Transverse colon (tissue), 4 donors: ENCODE data around the gene CEP152. TPM values are rescaled to one million over a fixed set of nuclear protein-coding genes. Genes with fewer than 3 reads are reported as not detected.

Experiments
- DNase-seq: peaks from one replicate; pipeline ENCODE4 v3.0.0-alpha.2; 2019
- H3K27ac ChIP-seq, 4 donors: fragments of 200-600 bp; sonication (generic); 2 replicates each; pipeline ENCODE4 v1.5.1; 2016 to 2018; ENCODE audit warnings: inconsistent platforms in 4 of 4
- H3K27me3 ChIP-seq: fragments of 200-600 bp; sonication (generic); 2 replicates; pipeline ENCODE4 v1.5.1; 2017; ENCODE audit warnings: inconsistent platforms
- H3K36me3 ChIP-seq, 4 donors: fragments of 200-600 bp; sonication (generic); 2 replicates each; pipeline ENCODE4 v1.5.1; 2017 to 2019; ENCODE audit warnings: inconsistent platforms in 4 of 4
- H3K4me1 ChIP-seq, 4 donors: fragments of 200-600 bp; sonication (generic); 2 replicates each; pipeline ENCODE4 v1.5.1; 2017 to 2020; ENCODE audit warnings: inconsistent platforms in 4 of 4
- H3K4me3 ChIP-seq, 4 donors: fragments of 200-600 bp; sonication (generic); 1 replicate in 1 of 4; 2 replicates in 3 of 4; pipeline versions ENCODE4 v1.5.1 to v1.6.1; 2017 to 2019; ENCODE audit warnings: inconsistent platforms in 4 of 4
- H3K9me3 ChIP-seq, 2 donors: fragments of 200-600 bp; sonication (generic); 2 replicates each; pipeline ENCODE4 v1.5.1; 2017 to 2019; ENCODE audit warnings: inconsistent platforms in 2 of 2
- EP300 ChIP-seq: sonication (generic); formaldehyde crosslinking; IDR thresholded peaks from one replicate; pipeline ENCODE4 v1.6.1; 2017; ENCODE audit warnings: antibody characterized with exemption, low read depth
- POLR2A ChIP-seq: fragments of 450-650 bp; IDR thresholded peaks from one replicate; pipeline ENCODE4 v1.6.1; 2016; ENCODE audit warnings: antibody characterized with exemption, mild to moderate bottlenecking, moderate library complexity
- POLR2AphosphoS5 ChIP-seq, 3 donors: sonication (generic); formaldehyde crosslinking; IDR thresholded peaks; one replicate each; pipeline ENCODE4 v1.6.1; 2016; ENCODE audit warnings: antibody characterized with exemption in 3 of 3
- WGBS, 2 donors: methylation state at CpG; one replicate each; pipeline ENCODE4 v1.1.5; 2018; ENCODE audit warnings: low coverage in 1 of 2; 5-methylcytosine and 5-hydroxymethylcytosine counted together
- in situ Hi-C, 4 donors: fragments of 200-750 bp; cut with MboI; loops; one replicate each; pipeline versions ENCODE4 v1.15.0 to v1.15.1; 2017; ENCODE audit warnings: low sequenced_read_pairs in 3 of 4, low pct_ligation_motif_present in 1 of 4, low pct_unique_long_range_greater_than_20kb in 1 of 4
- intact Hi-C: fragments of 100-400 bp; cut with DNase I; formaldehyde crosslinking; loops from one replicate; pipeline ENCODE4 v1.15.1; 2023; ENCODE audit warnings: low total_unique reads
- total RNA-seq, 4 donors: library from RNA; depleted of rRNA; stranded (reverse); fragments of >200 nt; gene quantifications; one replicate each; pipeline ENCODE4 v1.1.0, GENCODE V29; 2016
- TF ChIP-seq, protein P1 (sequence below), 5 experiments: fragments of 200-600 bp in 3 of 5; fragments of 450-650 bp in 2 of 5; sonication (generic) in 3 of 5; IDR thresholded peaks; 1 replicate in 2 of 5; 2 replicates in 3 of 5; pipeline ENCODE4 v1.5.1; 2016 to 2017; ENCODE audit warnings: antibody characterized with exemption in 5 of 5, inconsistent platforms in 3 of 5, mild to moderate bottlenecking in 2 of 5, moderate library complexity in 1 of 5

The CEP152 gene
- total RNA-seq, 4 donors from 2014 or later: 3.4 to 16.7 (median 9.8) TPM

DNA sequence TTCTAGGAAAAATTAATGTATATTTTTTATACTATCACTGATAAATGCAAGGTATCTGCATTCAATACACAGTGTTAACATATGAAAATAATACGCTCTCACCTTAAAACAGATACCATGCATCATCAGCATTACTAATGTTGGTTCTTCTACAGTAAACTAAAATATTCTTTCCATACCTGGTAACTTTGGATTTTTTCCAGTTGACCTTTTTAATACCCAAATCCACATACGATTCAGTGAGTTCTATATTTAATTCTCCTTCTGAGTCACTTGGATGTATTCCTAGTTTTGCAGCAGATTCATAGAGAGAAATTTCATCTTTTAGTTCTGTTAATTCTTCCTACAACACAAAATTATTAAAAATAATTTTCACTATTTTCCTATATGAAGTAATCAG lies 29.9 kb downstream of the CEP152 start:
- H3K27ac ChIP-seq: no peak overlapping the region
- WGBS, 2 donors: 70 to 85% methylated on average over 2 of the region's 2 CpGs

DNA sequence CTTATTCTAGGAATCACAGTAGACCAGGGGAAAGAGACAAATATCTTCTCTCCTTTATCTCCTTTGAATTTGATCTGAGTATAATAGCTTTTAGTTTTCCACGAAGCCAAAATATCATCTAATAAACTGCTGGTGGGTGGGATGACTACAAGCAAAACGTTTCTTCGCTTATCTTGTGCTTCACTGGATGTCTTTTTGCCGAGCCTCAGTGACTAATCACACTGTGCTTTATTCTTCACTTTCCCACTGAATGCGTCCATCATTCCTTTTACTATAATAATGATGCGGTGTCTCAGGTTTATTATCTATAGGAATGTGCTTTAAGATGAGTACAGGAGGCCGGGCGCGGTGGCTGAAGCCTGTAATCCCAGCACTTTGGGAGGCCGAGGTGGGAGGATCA lies 32.5 kb downstream of the CEP152 start:
- intact Hi-C loops: no loop called here
- H3K36me3 ChIP-seq: peaks cover 0 to 4% (median 0%) of the 10 kb centered on the region in 4 donors
- DNase-seq: no peak
- 88 to 93% methylated on average over 9 to 10 of the region's 10 CpGs for WGBS, 2 donors
- no peaks in the 10 kb centered on the region for H3K4me1 ChIP-seq
- in situ Hi-C loops: no loop called here
- H3K4me3 ChIP-seq: no peak overlapping the region
- no peaks in the 10 kb centered on the region for H3K27me3 ChIP-seq
- no peaks in the 10 kb centered on the region for H3K9me3 ChIP-seq
- no peak overlapping the region for H3K27ac ChIP-seq
- TF ChIP-seq POLR2A: no peak
- no peak for TF ChIP-seq EP300
- TF ChIP-seq POLR2AphosphoS5 (IDR thresholded peaks at IDR 0.05): no peak
- TF ChIP-seq, protein P1, sequence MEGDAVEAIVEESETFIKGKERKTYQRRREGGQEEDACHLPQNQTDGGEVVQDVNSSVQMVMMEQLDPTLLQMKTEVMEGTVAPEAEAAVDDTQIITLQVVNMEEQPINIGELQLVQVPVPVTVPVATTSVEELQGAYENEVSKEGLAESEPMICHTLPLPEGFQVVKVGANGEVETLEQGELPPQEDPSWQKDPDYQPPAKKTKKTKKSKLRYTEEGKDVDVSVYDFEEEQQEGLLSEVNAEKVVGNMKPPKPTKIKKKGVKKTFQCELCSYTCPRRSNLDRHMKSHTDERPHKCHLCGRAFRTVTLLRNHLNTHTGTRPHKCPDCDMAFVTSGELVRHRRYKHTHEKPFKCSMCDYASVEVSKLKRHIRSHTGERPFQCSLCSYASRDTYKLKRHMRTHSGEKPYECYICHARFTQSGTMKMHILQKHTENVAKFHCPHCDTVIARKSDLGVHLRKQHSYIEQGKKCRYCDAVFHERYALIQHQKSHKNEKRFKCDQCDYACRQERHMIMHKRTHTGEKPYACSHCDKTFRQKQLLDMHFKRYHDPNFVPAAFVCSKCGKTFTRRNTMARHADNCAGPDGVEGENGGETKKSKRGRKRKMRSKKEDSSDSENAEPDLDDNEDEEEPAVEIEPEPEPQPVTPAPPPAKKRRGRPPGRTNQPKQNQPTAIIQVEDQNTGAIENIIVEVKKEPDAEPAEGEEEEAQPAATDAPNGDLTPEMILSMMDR (IDR thresholded peaks at IDR 0.05): no peak

More for the DNA sequence above, 29.9 kb downstream of the CEP152 start:
- intact Hi-C loops (no loop called here), in situ Hi-C loops (no loop called here)
- Histone ChIP-seq H3K4me1 (no peaks in the 10 kb centered on the region), H3K4me3 (no peak overlapping the region), H3K36me3 (peaks cover 0 to 4% (median 0%) of the 10 kb centered on the region in 4 donors), H3K9me3 (no peaks in the 10 kb centered on the region), H3K27me3 (no peaks in the 10 kb centered on the region)
- no peak for TF ChIP-seq EP300
- TF ChIP-seq POLR2AphosphoS5 (IDR thresholded peaks at IDR 0.05): no peak
- TF ChIP-seq, protein P1 (IDR thresholded peaks at IDR 0.05): no peak
- no peak for TF ChIP-seq POLR2A
- DNase-seq: no peak

DNA sequence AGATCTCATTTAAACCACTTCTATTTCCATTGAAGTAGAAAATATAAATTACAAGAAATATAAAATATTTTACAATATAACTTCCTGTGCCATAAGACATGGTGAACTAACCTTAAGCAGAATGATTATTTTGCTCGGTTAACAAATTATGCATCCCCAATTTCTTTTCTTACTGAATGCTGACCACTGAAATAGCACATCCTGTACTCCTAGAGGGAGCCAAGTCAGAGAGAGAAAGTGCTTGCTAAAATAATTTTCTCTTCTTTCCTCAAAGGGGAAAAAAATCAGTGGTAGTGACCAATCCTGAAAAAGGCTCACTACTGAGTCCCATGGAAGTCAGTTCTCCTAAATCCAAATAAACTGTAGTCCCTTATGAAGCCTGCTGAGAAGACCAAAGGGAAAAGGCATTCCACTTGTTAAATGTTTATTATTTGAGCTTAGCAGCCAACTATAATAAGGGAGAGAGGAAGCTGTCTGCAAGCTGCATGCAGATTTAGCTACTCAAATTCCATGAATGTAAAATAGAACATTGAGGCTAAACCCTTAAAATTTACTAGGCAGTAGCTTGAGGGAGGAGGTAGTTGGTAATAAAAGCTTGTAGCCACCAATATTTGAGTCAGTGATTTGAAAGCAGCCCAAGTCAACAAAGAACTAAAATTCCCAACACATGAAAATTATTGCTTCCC lies 33.1 kb downstream of the CEP152 start:
- H3K27ac ChIP-seq: no peak overlapping the region
- intact Hi-C loops: no loop called here
- no peaks in the 10 kb centered on the region for H3K4me1 ChIP-seq
- no peak for TF ChIP-seq POLR2A
- TF ChIP-seq, protein P1 (IDR thresholded peaks at IDR 0.05): no peak
- 65 to 88% methylated on average over 1 of the region's 1 CpG for WGBS, 2 donors
- peaks cover 0 to 4% (median 0%) of the 10 kb centered on the region in 4 donors for H3K36me3 ChIP-seq
- no peak for DNase-seq
- H3K9me3 ChIP-seq: no peaks in the 10 kb centered on the region
- H3K4me3 ChIP-seq: no peak overlapping the region
- in situ Hi-C loops: no loop called here
- H3K27me3 ChIP-seq: no peaks in the 10 kb centered on the region

DNA sequence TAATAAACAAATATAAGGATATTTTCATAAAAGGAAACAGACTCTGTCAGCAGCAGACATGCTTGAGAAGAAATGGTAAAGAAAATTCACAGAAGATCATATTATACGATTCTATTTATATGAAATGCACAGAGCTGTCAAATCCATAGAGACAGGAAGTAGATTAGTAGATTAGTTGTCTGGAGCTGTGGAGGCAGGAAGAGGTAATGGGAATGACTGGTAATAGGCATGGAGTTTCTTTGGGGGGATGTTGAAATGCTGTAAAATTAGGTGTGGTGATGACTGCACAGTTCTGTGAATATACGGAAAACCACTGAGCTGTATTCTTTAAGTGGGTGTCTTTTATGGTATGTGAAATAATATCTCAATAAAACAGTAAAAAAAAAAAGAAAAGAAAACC lies 35.3 kb downstream of the CEP152 start:
- Histone ChIP-seq H3K4me1 (no peaks in the 10 kb centered on the region), H3K4me3 (no peak overlapping the region), H3K27me3 (no peaks in the 10 kb centered on the region), H3K27ac (no peak overlapping the region), H3K9me3 (no peaks in the 10 kb centered on the region), H3K36me3 (peaks cover 0 to 4% (median 0%) of the 10 kb centered on the region in 4 donors)
- no peak for TF ChIP-seq POLR2AphosphoS5 (IDR thresholded peaks at IDR 0.05)
- no peak for TF ChIP-seq EP300
- no peak for TF ChIP-seq POLR2A
- TF ChIP-seq, protein P1 (IDR thresholded peaks at IDR 0.05): no peak
- WGBS, 2 donors: 90 to 92% methylated on average over 2 of the region's 2 CpGs
- intact Hi-C loops (no loop called here), in situ Hi-C loops (no loop called here)
- no peak for DNase-seq
